HG03196 (cell line): ENCODE measurements around the gene NHLRC4.
"Not testable (repeated sequence)": the region's sequence is repeated elsewhere in the genome, so short reads cannot be mapped to it uniquely, and the experiment has no call there.

Experiments used
- ATAC-seq: cut with Tn5 transposase; IDR thresholded peaks from one replicate; pipeline ENCODE4 v1.9.1; 2021; ENCODE audit not compliant: unreplicated experiment

Gene NHLRC4

GRCh38 chr16:596736-597060 lies 29.9 kb downstream of the NHLRC4 start:
- no peak for ATAC-seq

- not testable (repeated sequence) for ATAC-seq
These were observed 30.9 kb downstream of the NHLRC4 start for GRCh38 chr16:597655-598054.

GRCh38 chr16:598823-599739 lies 32.3 kb downstream of the NHLRC4 start:
- ATAC-seq: no peak

GRCh38 chr16:600781-601180 lies 34.0 kb downstream of the NHLRC4 start:
- no peak for ATAC-seq

GRCh38 chr16:603933-604332 lies 37.1 kb downstream of the NHLRC4 start:
- ATAC-seq: no peak

- ATAC-seq: no peak
These were observed 40.0 kb downstream of the NHLRC4 start for GRCh38 chr16:606656-607307.

GRCh38 chr16:608019-608418 lies 41.2 kb downstream of the NHLRC4 start:
- ATAC-seq: no peak

- no peak for ATAC-seq
These were observed 42.5 kb downstream of the NHLRC4 start for GRCh38 chr16:609316-609715.

GRCh38 chr16:609984-610383 lies 43.2 kb downstream of the NHLRC4 start:
- no peak for ATAC-seq

- ATAC-seq: no peak
These were observed 43.9 kb downstream of the NHLRC4 start for GRCh38 chr16:610513-611381.

GRCh38 chr16:615122-615521 lies 48.3 kb downstream of the NHLRC4 start:
- no peak for ATAC-seq

- no peak for ATAC-seq
These were observed 50.2 kb downstream of the NHLRC4 start for GRCh38 chr16:616733-617586.

GRCh38 chr16:617855-618254 lies 51.0 kb downstream of the NHLRC4 start:
- no peak for ATAC-seq
